Hippocampal formation (tissue), 2 donors: ENCODE data around the gene THSD4.

Source experiments
- DNase-seq, 2 donors: peaks; one replicate each; lab custom pipeline; 2025; lab: John Stamatoyannopoulos, UW

The THSD4 gene

GRCh38 chr15:71114887-71115566 lies at the start of gene THSD4:
TSS of gene THSD4 (plus strand) at chr15:71115471.
- DNase-seq: peak in 1 of 2 donors; percentile 2

- no peak for DNase-seq
These were observed 48.3 kb upstream of the THSD4 start for GRCh38 chr15:71066983-71067382.

- no peak for DNase-seq
These were observed 45.6 kb upstream of the THSD4 start for GRCh38 chr15:71069693-71070092.

- no peak for DNase-seq
These were observed 43.7 kb upstream of the THSD4 start for GRCh38 chr15:71071529-71071928.

GRCh38 chr15:71072423-71072822 lies 42.8 kb upstream of the THSD4 start:
- DNase-seq: no peak

- DNase-seq: no peak
These were observed 36.6 kb upstream of the THSD4 start for GRCh38 chr15:71078506-71079207.

GRCh38 chr15:71079208-71080044 lies 35.8 kb upstream of the THSD4 start:
- no peak for DNase-seq

- no peak for DNase-seq
These were observed 35.1 kb upstream of the THSD4 start for GRCh38 chr15:71080166-71080565.

GRCh38 chr15:71080705-71081104 lies 34.6 kb upstream of the THSD4 start:
- DNase-seq: no peak

- no peak for DNase-seq
These were observed 32.5 kb upstream of the THSD4 start for GRCh38 chr15:71082803-71083202.

- DNase-seq: no peak
These were observed 31.9 kb upstream of the THSD4 start for GRCh38 chr15:71083349-71083748.

- DNase-seq: no peak
These were observed 31.0 kb upstream of the THSD4 start for GRCh38 chr15:71084264-71084663.

GRCh38 chr15:71085809-71086208 lies 29.5 kb upstream of the THSD4 start:
- no peak for DNase-seq

- no peak for DNase-seq
These were observed 27.1 kb upstream of the THSD4 start for GRCh38 chr15:71088155-71088554.

GRCh38 chr15:71088683-71089082 lies 26.6 kb upstream of the THSD4 start:
- no peak for DNase-seq

- no peak for DNase-seq
These were observed 25.5 kb upstream of the THSD4 start for GRCh38 chr15:71089801-71090200.

- DNase-seq: no peak
These were observed 23.7 kb upstream of the THSD4 start for GRCh38 chr15:71091601-71092000.

GRCh38 chr15:71092056-71092600 lies 23.1 kb upstream of the THSD4 start:
- DNase-seq: no peak

- no peak for DNase-seq
These were observed 21.9 kb upstream of the THSD4 start for GRCh38 chr15:71093054-71094024.

GRCh38 chr15:71094137-71094536 lies 21.1 kb upstream of the THSD4 start:
- DNase-seq: no peak

GRCh38 chr15:71096676-71097075 lies 18.6 kb upstream of the THSD4 start:
- no peak for DNase-seq
